K562 (cell line): ENCODE data around the gene FOXK2. TPM values are rescaled to one million over a fixed set of nuclear protein-coding genes. Genes with fewer than 3 reads are reported as not detected.
A peak's percentile ranks its signal among the peaks of the same experiment; 100 is the strongest.

ENCODE experiments used
- ATAC-seq: fragments of 200-7000 bp; cut with Tn5 transposase; 3 replicates; pipeline ENCODE4 v1.9.1; 2020; ENCODE audit warnings: moderate library complexity
- BruUV-seq: library from RNA; stranded (reverse); fragments of 400-500 nt; replicated peaks from 2 replicates; lab custom pipeline; 2021; lab: Mats Ljungman, UMichigan
- CTCF ChIA-PET: fragments of 300-600 bp; formaldehyde crosslinking; extraction: SDS; loops from one replicate; lab custom pipeline; 2021; ENCODE audit warnings: low intra/inter-chr PET ratio; lab: Yijun Ruan, JAX
- POLR2A ChIA-PET: fragments of 300-600, 350-650 bp; sonication (Branson Sonifier 250); formaldehyde crosslinking; extraction: SDS; loops from one replicate; lab custom pipeline; 2021; ENCODE audit warnings: antibody characterized with exemption, inconsistent platforms; lab: Yijun Ruan, JAX
- DNase-seq, 4 experiments: peaks; one replicate each; pipeline versions ENCODE4 v3.0.0 to v3.0.0-alpha.2; 2011 to 2018; ENCODE audit warnings: low spot score in 3 of 4, mixed read lengths in 3 of 4; ENCODE audit errors: extremely low read depth in 1 of 4
- FAIRE-seq: peaks from 2 replicates; lab custom pipeline; 2011; peaks lifted over from hg19 to GRCh38; lab: Jason Lieb, UNC
- H2AFZ ChIP-seq: 2 replicates; pipeline ENCODE4 v1.6.0; 2011; ENCODE audit warnings: low read depth, low read length, control low read depth, inconsistent platforms
- H3K27ac ChIP-seq: fragments of 200-600 bp; 3 replicates; pipeline ENCODE4 v1.8.0; 2011; ENCODE audit warnings: low read depth, mild to moderate bottlenecking, control low read depth, inconsistent platforms, low read length, moderate library complexity, mixed read lengths; ENCODE audit errors: extremely low read depth
- H3K27me3 ChIP-seq, 2 experiments: fragments of 300-600 bp in 1 of 2; 2 replicates in 1 of 2; 3 replicates in 1 of 2; pipeline versions ENCODE4 v1.6.0 to v1.8.0; 2011; ENCODE audit warnings: inconsistent platforms in 2 of 2, low read length in 2 of 2, mild to moderate bottlenecking in 1 of 2, mixed read lengths in 1 of 2, moderate library complexity in 1 of 2; ENCODE audit not compliant: control insufficient read depth in 2 of 2, insufficient read depth in 2 of 2
- H3K36me3 ChIP-seq: fragments of 300-600 bp; 3 replicates; pipeline ENCODE4 v1.8.0; 2011; ENCODE audit warnings: mild to moderate bottlenecking, low read length, inconsistent platforms; ENCODE audit not compliant: control insufficient read depth, insufficient read depth
- H3K4me1 ChIP-seq, 2 experiments: fragments of 200-600 bp in 1 of 2; replicated peaks in 1 of 2; 2 replicates in 1 of 2; 3 replicates in 1 of 2; pipeline versions ENCODE4 v1.5.1 to v1.8.0; 2011; ENCODE audit warnings: inconsistent platforms in 2 of 2, low read length in 2 of 2, mild to moderate bottlenecking in 1 of 2, mixed read lengths in 1 of 2, moderate library complexity in 1 of 2; ENCODE audit not compliant: control insufficient read depth in 2 of 2, insufficient read depth in 2 of 2
- H3K4me2 ChIP-seq: 2 replicates; pipeline ENCODE4 v1.6.1; 2011; ENCODE audit warnings: low read length, control low read depth, inconsistent platforms, mixed read lengths; ENCODE audit not compliant: insufficient read depth
- H3K4me3 ChIP-seq: fragments of 200-600 bp; sonication (generic), shearing (Covaris generic); 2 replicates; pipeline ENCODE4 v1.5.1; 2016; ENCODE audit warnings: control low read depth, inconsistent platforms
- H3K79me2 ChIP-seq: fragments of 200-600 bp; 3 replicates; pipeline ENCODE4 v1.8.0; 2011; ENCODE audit warnings: low read length, inconsistent platforms; ENCODE audit not compliant: control insufficient read depth, insufficient read depth
- H3K9ac ChIP-seq, 2 experiments: 2 replicates each; pipeline versions ENCODE4 v1.6.0 to v1.6.1; 2011; ENCODE audit warnings: low read depth in 2 of 2, low read length in 2 of 2, control low read depth in 1 of 2, inconsistent platforms in 1 of 2, mild to moderate bottlenecking in 1 of 2, mixed read lengths in 1 of 2; ENCODE audit not compliant: insufficient read depth in 1 of 2
- H3K9me1 ChIP-seq: one replicate; pipeline ENCODE4 v1.6.0; 2011; ENCODE audit warnings: inconsistent platforms, mild to moderate bottlenecking, low read length, moderate library complexity; ENCODE audit not compliant: control insufficient read depth, insufficient read depth
- H3K9me3 ChIP-seq: replicated peaks from 2 replicates; pipeline ENCODE4 v1.5.1; 2011; ENCODE audit warnings: low read depth, low read length, inconsistent platforms; ENCODE audit not compliant: control insufficient read depth, insufficient read depth
- H4K20me1 ChIP-seq: replicated peaks from 2 replicates; pipeline ENCODE4 v1.6.1; 2011; ENCODE audit warnings: low read length, inconsistent platforms, mixed read lengths; ENCODE audit not compliant: control insufficient read depth, insufficient read depth
- KLF16 ChIP-seq: IDR thresholded peaks from 2 replicates; pipeline ENCODE4 v1.6.1; 2016; ENCODE audit warnings: antibody characterized with exemption
- NFYB ChIP-seq: IDR thresholded peaks from 2 replicates; pipeline ENCODE4 v1.6.1; 2011; ENCODE audit warnings: mild to moderate bottlenecking, moderate library complexity; ENCODE audit not compliant: insufficient read length; ENCODE audit errors: extremely low read depth
- POLR2G ChIP-seq: fragments of 200-400 bp; formaldehyde crosslinking; IDR thresholded peaks from 2 replicates; pipeline ENCODE4 v1.6.1; 2017; ENCODE audit warnings: low read depth, mild to moderate bottlenecking, antibody characterized with exemption, low read length, moderate library complexity
- RAD51 ChIP-seq: fragments of 450-650 bp; IDR thresholded peaks from 2 replicates; pipeline ENCODE4 v1.7.1; 2016; ENCODE audit warnings: low read depth, mild to moderate bottlenecking, borderline replicate concordance
- RBFOX2 ChIP-seq: fragments of 200-400 bp; formaldehyde crosslinking; IDR thresholded peaks from 2 replicates; pipeline ENCODE4 v1.6.1; 2017; ENCODE audit warnings: low read depth, mild to moderate bottlenecking, low read length, moderate library complexity
- WGBS: fragments of 100-300 bp; shearing (Covaris generic); methylation state at CpG from one replicate; pipeline ENCODE4 v1.1.6; 2016; ENCODE audit warnings: low coverage, mixed read lengths; ENCODE audit not compliant: insufficient coverage; ENCODE audit errors: missing lambda C conversion rate; 5-methylcytosine and 5-hydroxymethylcytosine counted together
- in situ Hi-C: fragments of 300-500 bp; cut with MboI; formaldehyde crosslinking; loops from 4 replicates; pipeline ENCODE4 v1.15.0; 2018; ENCODE audit warnings: inconsistent platforms, mixed read lengths
- intact Hi-C: fragments of 100-400 bp; cut with micrococcal nuclease; formaldehyde crosslinking; loops from 2 replicates; pipeline ENCODE4 v1.14.2; 2022
- polyA plus RNA-seq, 8 experiments: library from polyadenylated mRNA; depleted of rRNA in 4 of 8; stranded (reverse) in 5 of 8; unstranded in 3 of 8; fragments of >200 nt; fragmentation: Nextera tagmentation in 2 of 8; fragmentation: Illumina TruSeq in 1 of 8; extraction: Ambion mirVana in 2 of 8; extraction: Trizol in 1 of 8; gene quantifications; 2 replicates each; pipeline versions ENCODE4 v1.2.1 to v1.2.3, GENCODE V29; 2011 to 2014; ENCODE audit warnings: inconsistent platforms in 1 of 8, missing spikeins in 1 of 8
- total RNA-seq, 7 experiments: library from RNA; depleted of rRNA in 6 of 7; stranded (reverse); fragments of >200 nt in 6 of 7; fragmentation: Illumina TruSeq in 2 of 7; extraction: Trizol in 2 of 7; gene quantifications; 2 replicates each; pipeline versions ENCODE4 v1.2.1 to v1.2.3, GENCODE V29; 2011 to 2021; ENCODE audit warnings: low replicate concordance in 1 of 7
- TF ChIP-seq, protein P1 (sequence below): sonication (generic); formaldehyde crosslinking; IDR thresholded peaks from 2 replicates; pipeline ENCODE4 v1.8.1; 2023; ENCODE audit warnings: mild to moderate bottlenecking, missing genetic modification reagents

The FOXK2 gene
- total and polyA plus RNA-seq, 9 of the 15 experiments (the other 6 are each of a cell fraction or from before 2014, with no cell fraction given): 3.0 to 86.0 (median 44.1) TPM

DNA sequence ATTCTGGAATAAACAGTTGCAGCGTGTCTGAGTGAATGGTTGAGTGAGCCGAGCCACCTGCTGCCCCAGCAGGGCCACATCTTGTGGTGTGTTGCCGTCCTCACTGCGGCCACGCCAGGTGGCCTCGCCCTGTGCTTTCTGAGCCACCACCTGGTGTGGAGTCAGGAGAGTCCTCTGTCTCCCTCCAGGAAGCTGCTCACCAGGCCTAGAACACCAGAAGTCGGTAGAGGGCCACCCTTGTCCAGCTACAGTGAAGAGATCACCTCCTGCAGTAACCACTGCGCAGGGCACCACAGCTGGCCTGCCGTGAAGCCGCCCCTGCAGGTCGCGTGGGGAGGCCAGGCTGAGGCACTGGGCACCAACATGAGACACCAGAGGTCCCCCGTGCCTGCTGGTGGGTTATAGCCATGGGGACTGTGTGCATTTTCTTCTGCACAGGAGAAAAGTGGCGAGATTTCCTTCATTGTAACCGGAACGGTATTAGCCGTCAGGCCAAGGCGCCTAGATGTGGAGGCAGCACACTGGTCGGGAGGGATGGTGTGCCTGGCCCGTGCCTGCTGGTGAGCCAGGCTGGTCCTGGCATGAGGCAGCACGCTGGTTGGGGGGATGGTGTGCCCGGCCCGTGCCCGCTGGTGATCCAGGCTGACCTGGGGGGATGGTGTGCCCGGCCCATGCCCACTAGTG is 28.9 kb upstream of the FOXK2 start (continued):
- TF ChIP-seq, protein P1, sequence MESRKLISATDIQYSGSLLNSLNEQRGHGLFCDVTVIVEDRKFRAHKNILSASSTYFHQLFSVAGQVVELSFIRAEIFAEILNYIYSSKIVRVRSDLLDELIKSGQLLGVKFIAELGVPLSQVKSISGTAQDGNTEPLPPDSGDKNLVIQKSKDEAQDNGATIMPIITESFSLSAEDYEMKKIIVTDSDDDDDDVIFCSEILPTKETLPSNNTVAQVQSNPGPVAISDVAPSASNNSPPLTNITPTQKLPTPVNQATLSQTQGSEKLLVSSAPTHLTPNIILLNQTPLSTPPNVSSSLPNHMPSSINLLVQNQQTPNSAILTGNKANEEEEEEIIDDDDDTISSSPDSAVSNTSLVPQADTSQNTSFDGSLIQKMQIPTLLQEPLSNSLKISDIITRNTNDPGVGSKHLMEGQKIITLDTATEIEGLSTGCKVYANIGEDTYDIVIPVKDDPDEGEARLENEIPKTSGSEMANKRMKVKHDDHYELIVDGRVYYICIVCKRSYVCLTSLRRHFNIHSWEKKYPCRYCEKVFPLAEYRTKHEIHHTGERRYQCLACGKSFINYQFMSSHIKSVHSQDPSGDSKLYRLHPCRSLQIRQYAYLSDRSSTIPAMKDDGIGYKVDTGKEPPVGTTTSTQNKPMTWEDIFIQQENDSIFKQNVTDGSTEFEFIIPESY (CRISPR knock-in tag): peak; percentile 44; the same call in 1 of the 2 replicates
- TF ChIP-seq POLR2G (peak; percentile 54), KLF16 (no peak), NFYB (no peak), RBFOX2 (0 out of 2 replicates have a peak, but pooled peaks have one; percentile 14)
- TF ChIP-seq, all 486 proteins: peak for 5

DNA sequence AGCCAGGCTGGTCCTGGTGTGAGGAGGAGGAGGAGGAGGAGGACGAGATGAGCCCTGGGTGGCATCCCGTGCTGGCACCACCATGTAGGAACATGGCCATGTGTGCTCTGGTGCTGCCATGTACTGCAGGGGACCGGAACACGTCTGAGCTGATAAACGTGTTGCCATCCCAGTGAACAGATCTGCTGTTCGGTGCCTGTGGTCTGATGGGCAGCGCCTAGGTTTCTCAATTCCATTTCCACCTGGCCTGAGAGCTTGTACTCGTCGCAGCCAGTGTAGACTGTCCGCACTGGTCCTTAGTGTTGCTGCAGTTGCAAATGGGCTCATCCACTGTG is 28.4 kb upstream of the FOXK2 start:
- H4K20me1 ChIP-seq: 0 out of 2 replicates have a peak, but pooled peaks cover 6% of the 10 kb centered on the region
- ATAC-seq (no peak), FAIRE-seq (no peak), DNase-seq (no peak)
- H3K27me3 ChIP-seq: no peaks in the 10 kb centered on the region
- no peak overlapping the region for H3K4me2 ChIP-seq
- H3K4me3 ChIP-seq: no peak overlapping the region
- CTCF ChIA-PET: interaction anchor here (1.0 kb wide), 1 partner anchor 60 kb away, joined by 3 read pairs; no protein-coding TSS in a partner anchor
- no TSS peak for BruUV-seq
- H2AFZ ChIP-seq: no peak overlapping the region
- 76% methylated on average over 6 of the region's 10 CpGs for WGBS
- in situ Hi-C loops: no loop called here
- H3K79me2 ChIP-seq: no peaks in the 10 kb centered on the region
- POLR2A ChIA-PET: interaction anchor here (1.1 to 1.4 kb wide), 2 partner anchors 12 to 16 kb away, joined by 3 to 5 read pairs; no protein-coding TSS in a partner anchor
- intact Hi-C loops: loop anchor here (5.0 to 10.0 kb wide), 3 partner anchors 34 to 136 kb away; partner anchors contain the start of genes NARF and TEX19
- peaks cover 2 to 40% of the 10 kb centered on the region in 2 experiments; a peak in 3 of 5 replicates for H3K4me1 ChIP-seq
- H3K9me3 ChIP-seq: no peaks in the 10 kb centered on the region
- TF ChIP-seq RAD51: no peak
- H3K9ac ChIP-seq: peak overlapping the region in 1 of 2 experiments; percentile 67; a peak in 2 of 4 replicates
- no peak overlapping the region for H3K27ac ChIP-seq
- peaks cover 29% of the 10 kb centered on the region for H3K36me3 ChIP-seq
- H3K9me1 ChIP-seq: peaks cover 6% of the 10 kb centered on the region
